NT2/D1 (cell line): ENCODE data around the gene ISX.

ENCODE experiments used
- DNase-seq: peaks from one replicate; pipeline ENCODE4 v3.0.0-alpha.2; 2011; ENCODE audit warnings: low read depth, low spot score
- H3K27me3 ChIP-seq: 2 replicates; pipeline ENCODE4 v1.6.0; 2011; ENCODE audit warnings: mild to moderate bottlenecking; ENCODE audit not compliant: insufficient read length, insufficient read depth
- H3K36me3 ChIP-seq: 2 replicates; pipeline ENCODE4 v1.6.1; 2011; ENCODE audit warnings: mild to moderate bottlenecking, low read length, mixed read lengths; ENCODE audit not compliant: insufficient read depth, insufficient read length
- H3K4me1 ChIP-seq: 2 replicates; pipeline ENCODE4 v1.5.1; 2011; ENCODE audit not compliant: insufficient read depth, insufficient read length
- H3K4me3 ChIP-seq: 2 replicates; pipeline ENCODE4 v1.5.1; 2011; ENCODE audit warnings: low read depth; ENCODE audit not compliant: insufficient read length
- H3K9ac ChIP-seq: 2 replicates; pipeline ENCODE4 v1.6.0; 2011; ENCODE audit warnings: low read depth; ENCODE audit not compliant: insufficient read length
- H3K9me3 ChIP-seq: 2 replicates; pipeline ENCODE4 v1.5.1; 2011; ENCODE audit warnings: mild to moderate bottlenecking, low read length; ENCODE audit not compliant: insufficient read depth
- SUZ12 ChIP-seq: IDR thresholded peaks from 2 replicates; pipeline ENCODE4 v1.6.1; 2011; ENCODE audit not compliant: insufficient read length, insufficient read depth; ENCODE audit errors: extremely low read depth
- YY1 ChIP-seq: IDR thresholded peaks from 2 replicates; pipeline ENCODE4 v1.6.1; 2011; ENCODE audit not compliant: insufficient read length, insufficient read depth
- ZNF274 ChIP-seq: IDR thresholded peaks from 2 replicates; pipeline ENCODE4 v1.6.1; 2011; ENCODE audit warnings: mild to moderate bottlenecking, low read depth, low read length

Gene ISX

DNA sequence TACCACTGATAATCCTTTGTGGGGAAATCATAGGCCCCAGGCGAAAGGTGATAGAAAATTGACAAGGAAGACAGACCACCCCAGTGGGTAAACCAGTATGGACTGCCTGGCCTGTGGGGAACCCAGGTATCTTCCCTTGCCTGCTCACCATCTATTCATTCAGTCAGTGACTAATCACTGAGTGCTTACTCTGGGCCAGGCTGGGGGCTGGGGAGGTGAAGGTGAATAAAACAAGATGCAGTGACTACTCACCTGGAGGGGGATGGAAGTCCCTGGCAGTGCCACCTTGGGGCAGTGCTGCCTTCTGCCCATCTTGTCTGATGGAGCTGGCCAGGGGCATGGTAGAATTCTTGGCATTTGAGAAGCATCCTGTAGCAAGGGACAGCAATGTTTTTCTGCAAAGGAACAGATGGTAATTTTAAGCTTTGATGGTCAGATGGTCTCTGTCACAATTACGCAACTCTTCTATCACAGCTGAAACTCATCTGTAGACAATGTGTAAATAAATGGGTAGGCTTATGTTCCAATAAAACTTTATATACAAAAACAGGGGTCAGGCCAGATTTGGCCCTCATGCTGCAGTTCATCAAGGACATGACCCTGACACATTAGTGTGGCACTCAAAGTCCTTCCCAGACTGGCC lies 4.6 kb downstream of the ISX start:
- TF ChIP-seq ZNF274, result no peak
- TF ChIP-seq YY1, result no peak
- TF ChIP-seq SUZ12, result no peak
- Histone ChIP-seq H3K4me3 (no peak overlapping the region), H3K9me3 (no peaks in the 10 kb centered on the region), H3K27me3 (no peaks in the 10 kb centered on the region), H3K4me1 (no peaks in the 10 kb centered on the region), H3K9ac (no peak overlapping the region), H3K36me3 (no peaks in the 10 kb centered on the region)
- no peak for DNase-seq

DNA sequence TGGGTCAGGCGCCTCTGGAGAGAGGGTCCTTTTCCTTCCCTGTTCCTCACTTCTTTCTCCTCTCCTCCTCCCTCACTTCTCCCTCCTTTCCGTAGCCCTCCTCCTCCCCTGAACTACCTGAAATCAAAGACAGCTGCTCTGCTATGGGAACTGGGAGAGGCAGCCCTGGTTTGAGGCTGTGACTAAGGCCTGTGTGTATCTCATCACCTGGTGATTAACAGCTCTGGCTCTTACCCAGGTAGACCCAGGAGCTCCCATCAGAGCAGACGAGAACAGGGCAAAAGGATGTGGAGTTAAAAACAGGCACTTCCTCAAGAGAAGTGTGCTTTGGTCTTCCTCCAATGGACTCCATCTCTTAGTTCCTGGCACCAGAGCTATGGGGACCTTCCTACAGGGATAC lies 5.8 kb downstream of the ISX start:
- no peaks in the 10 kb centered on the region for H3K4me1 ChIP-seq
- no peak for TF ChIP-seq YY1
- no peak for TF ChIP-seq ZNF274
- TF ChIP-seq SUZ12, result no peak
- DNase-seq, result no peak
- H3K4me3 ChIP-seq, result no peak overlapping the region
- H3K9me3 ChIP-seq, result no peaks in the 10 kb centered on the region
- no peaks in the 10 kb centered on the region for H3K36me3 ChIP-seq
- H3K27me3 ChIP-seq, result no peaks in the 10 kb centered on the region
- no peak overlapping the region for H3K9ac ChIP-seq

DNA sequence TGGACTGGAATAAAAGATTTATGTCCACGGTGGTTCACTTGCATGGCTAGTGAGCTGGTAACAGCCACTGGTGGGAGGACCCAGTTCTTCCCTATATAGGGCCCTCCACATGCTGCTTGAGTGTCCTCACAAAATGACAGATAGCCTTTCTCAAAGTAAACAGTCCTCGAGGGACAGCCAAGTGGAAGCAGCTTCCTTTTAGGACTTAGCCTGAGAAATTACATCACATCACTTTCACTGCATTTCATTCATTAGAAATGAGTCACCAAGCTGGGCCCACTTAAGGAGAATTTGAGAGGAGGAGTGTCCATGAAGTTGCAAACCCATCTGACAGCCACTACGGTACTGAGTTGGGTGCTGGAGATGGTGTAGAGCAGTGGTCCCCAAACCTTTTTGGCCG lies 7.0 kb downstream of the ISX start:
- no peak for DNase-seq
- Histone ChIP-seq H3K4me3 (no peak overlapping the region), H3K4me1 (no peaks in the 10 kb centered on the region), H3K27me3 (no peaks in the 10 kb centered on the region), H3K9ac (no peak overlapping the region), H3K36me3 (no peaks in the 10 kb centered on the region), H3K9me3 (no peaks in the 10 kb centered on the region)
- no peak for TF ChIP-seq SUZ12
- TF ChIP-seq ZNF274, result no peak
- no peak for TF ChIP-seq YY1

DNA sequence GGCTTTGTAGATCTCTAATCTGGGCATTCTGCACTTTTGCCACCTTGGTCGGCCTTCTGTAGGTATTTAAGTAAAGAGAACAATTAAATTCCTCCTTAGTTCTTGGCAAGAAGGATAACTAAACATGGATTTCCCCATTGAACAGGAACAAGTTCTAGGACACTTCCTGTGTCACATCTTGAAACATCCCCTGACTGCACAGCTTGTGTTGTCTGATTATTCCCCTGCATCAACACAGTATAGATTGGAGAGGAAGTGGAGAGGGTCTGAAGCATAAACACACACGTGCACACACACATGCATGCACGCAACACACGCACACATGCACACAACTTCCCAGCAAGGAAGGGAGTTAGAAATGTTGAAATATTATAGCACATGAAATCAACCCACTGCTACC lies 8.6 kb downstream of the ISX start:
- Histone ChIP-seq H3K27me3 (no peaks in the 10 kb centered on the region), H3K36me3 (no peaks in the 10 kb centered on the region), H3K9me3 (no peaks in the 10 kb centered on the region), H3K9ac (no peak overlapping the region), H3K4me1 (no peaks in the 10 kb centered on the region), H3K4me3 (no peak overlapping the region)
- DNase-seq, result no peak
- no peak for TF ChIP-seq SUZ12
- no peak for TF ChIP-seq ZNF274
- no peak for TF ChIP-seq YY1

DNA sequence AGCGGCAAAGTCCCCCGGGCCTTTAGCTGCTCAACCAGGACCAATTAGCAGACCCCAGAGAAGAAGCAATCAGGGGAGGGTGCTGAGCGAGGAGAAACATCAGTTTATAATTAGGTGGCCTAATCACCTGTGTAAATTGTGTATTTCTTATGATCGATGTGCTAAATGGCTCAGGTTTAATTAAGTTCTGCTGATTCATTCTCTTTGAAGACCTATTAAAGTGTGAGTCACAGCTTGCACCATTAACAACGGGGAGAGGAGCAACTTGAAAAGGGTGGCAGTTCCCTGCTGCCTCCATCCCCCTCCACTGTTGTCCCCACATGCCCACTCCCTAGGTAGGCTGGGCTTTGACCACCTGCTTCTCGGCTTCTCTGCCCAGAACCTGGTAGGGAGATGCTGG lies 10.7 kb downstream of the ISX start:
- Histone ChIP-seq H3K9me3 (no peaks in the 10 kb centered on the region), H3K4me1 (no peaks in the 10 kb centered on the region), H3K36me3 (no peaks in the 10 kb centered on the region), H3K4me3 (no peak overlapping the region), H3K27me3 (peaks cover 3% of the 10 kb centered on the region), H3K9ac (no peak overlapping the region)
- no peak for TF ChIP-seq ZNF274
- no peak for TF ChIP-seq SUZ12
- TF ChIP-seq YY1, result no peak
- DNase-seq, result no peak

DNA sequence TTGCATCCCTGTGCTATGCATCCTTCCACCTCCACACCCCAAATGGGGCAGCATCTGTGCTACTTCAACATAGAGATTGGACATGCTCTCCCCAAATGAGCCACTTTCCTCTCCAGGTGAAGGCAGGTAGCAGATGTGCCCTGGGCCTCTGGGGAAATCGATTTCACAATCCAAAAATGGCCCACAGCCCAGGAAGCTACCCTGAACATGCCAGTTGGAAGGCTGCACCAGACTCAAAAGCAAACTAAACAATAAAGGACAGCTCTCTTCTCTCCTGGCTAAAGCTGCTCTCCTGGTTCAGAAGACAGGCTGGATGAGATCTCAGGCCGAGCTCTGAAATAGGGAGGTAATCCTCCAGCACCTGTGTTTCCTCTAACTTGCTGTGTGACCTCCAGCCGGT lies 19.7 kb downstream of the ISX start:
- Histone ChIP-seq H3K27me3 (no peaks in the 10 kb centered on the region), H3K36me3 (no peaks in the 10 kb centered on the region), H3K9ac (no peak overlapping the region), H3K4me1 (peaks cover 7% of the 10 kb centered on the region), H3K9me3 (peaks cover 25% of the 10 kb centered on the region; the same call in 1 of the 2 replicates), H3K4me3 (no peak overlapping the region)
- DNase-seq, result no peak
- no peak for TF ChIP-seq SUZ12

DNA sequence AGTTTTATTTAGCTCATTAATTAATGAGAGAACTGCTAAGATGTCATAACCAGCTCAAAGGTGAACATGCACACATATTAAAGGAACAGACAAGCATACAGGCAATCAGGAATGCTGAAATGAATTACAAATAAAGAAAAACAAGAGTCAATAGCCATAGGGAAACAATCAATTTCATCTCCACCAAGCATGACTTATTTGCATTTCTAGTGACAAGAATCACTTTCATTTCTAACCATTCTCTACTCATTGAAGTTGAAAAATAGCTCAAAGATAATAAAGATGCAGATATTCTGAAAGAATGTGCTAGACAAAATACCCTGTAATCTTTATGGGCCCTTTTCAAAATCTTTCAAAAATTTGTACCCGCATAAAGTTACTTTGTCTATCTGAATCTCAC lies 23.2 kb downstream of the ISX start:
- TF ChIP-seq SUZ12 (no peak), YY1 (no peak), ZNF274 (no peak)
- H3K4me1 ChIP-seq, result peaks cover 7% of the 10 kb centered on the region
- peaks cover 14% of the 10 kb centered on the region; the same call in 1 of the 2 replicates for H3K9me3 ChIP-seq
- no peak overlapping the region for H3K9ac ChIP-seq
- H3K36me3 ChIP-seq, result no peaks in the 10 kb centered on the region
- DNase-seq, result no peak
- no peak overlapping the region for H3K4me3 ChIP-seq
- H3K27me3 ChIP-seq, result no peaks in the 10 kb centered on the region

DNA sequence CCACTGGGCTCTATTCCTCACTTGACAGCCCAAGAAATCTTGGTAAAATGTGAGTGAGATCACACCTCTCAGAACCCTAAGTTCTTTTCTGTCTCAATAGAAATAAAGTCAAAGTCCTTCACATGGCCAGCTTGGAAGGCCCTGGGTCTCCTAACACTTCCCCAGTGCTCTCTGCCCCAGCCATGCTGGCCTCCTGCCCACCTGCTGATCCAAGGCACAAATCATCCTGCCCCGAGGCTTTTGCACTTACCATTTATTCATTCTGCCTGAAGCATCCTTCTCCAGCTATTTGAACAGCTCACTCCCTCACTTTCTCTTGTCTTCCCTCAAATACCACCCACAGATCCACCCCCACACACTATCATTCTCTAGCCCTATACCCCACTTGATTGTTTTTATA lies 26.4 kb downstream of the ISX start:
- no peaks in the 10 kb centered on the region for H3K27me3 ChIP-seq
- no peak overlapping the region for H3K9ac ChIP-seq
- H3K4me1 ChIP-seq, result peaks cover 3% of the 10 kb centered on the region
- H3K4me3 ChIP-seq, result no peak overlapping the region
- no peak for TF ChIP-seq SUZ12
- TF ChIP-seq ZNF274, result no peak
- TF ChIP-seq YY1, result no peak
- DNase-seq, result no peak
- H3K9me3 ChIP-seq, result 0 out of 2 replicates have a peak, but pooled peaks cover 8% of the 10 kb centered on the region
- H3K36me3 ChIP-seq, result no peaks in the 10 kb centered on the region
